ENCODE data around the gene RPS3. TPM values are rescaled to one million over a fixed set of nuclear protein-coding genes. Genes with fewer than 3 reads are reported as not detected.

RPS3 gene
- total RNA-seq, 3 donors from 2014 or later (not counting 1 experiment from before 2014, with no cell fraction given) = 2,027 to 2,376 (median 2,290) TPM

- intact Hi-C loops (cut with micrococcal nuclease) = no loop called here
- no peaks in the 10 kb centered on the region for H3K36me3 ChIP-seq (ENCODE audit: control insufficient read depth, insufficient read depth, low read length)
- H3K27ac Mint-ChIP-seq = no peak overlapping the region
- no peak overlapping the region for H3K27ac ChIP-seq (ENCODE audit: low read length)
- ATAC-seq = no peak
- WGBS (ENCODE audit: insufficient coverage) = 87% methylated on average over 6 of the region's 6 CpGs
- peaks cover 24 to 40% of the 10 kb centered on the region in 2 donors for H3K27me3 Mint-ChIP-seq (ENCODE audit: low read depth in 2 of 2)
- DNase-seq = no peak
- peaks cover 6% of the 10 kb centered on the region for H3K9me3 ChIP-seq (ENCODE audit: control insufficient read depth, insufficient read depth, low read length)
- peaks cover 19% of the 10 kb centered on the region for H3K4me1 ChIP-seq (ENCODE audit: control insufficient read depth, insufficient read depth, low read length)
- no peak overlapping the region for H3K4me3 Mint-ChIP-seq
- no peak for TF ChIP-seq CTCF (IDR thresholded peaks at IDR 0.05)
- H3K36me3 Mint-ChIP-seq = no peaks in the 10 kb centered on the region
- no peak overlapping the region for H3K4me3 ChIP-seq (ENCODE audit: low read length)
- peaks cover 28% of the 10 kb centered on the region for H3K27me3 ChIP-seq (ENCODE audit: control insufficient read depth, insufficient read depth, low read length)
- no peaks in the 10 kb centered on the region for H3K9me3 Mint-ChIP-seq
- H3K4me1 Mint-ChIP-seq = peaks cover 18 to 25% of the 10 kb centered on the region in 2 donors
Measured at GRCh38 chr11:75433443-75433842, 34.1 kb downstream of the RPS3 start.

- ATAC-seq (no peak), DNase-seq (no peak)
- no peak overlapping the region for H3K27ac Mint-ChIP-seq
- no peaks in the 10 kb centered on the region for H3K36me3 Mint-ChIP-seq
- Histone ChIP-seq H3K4me1 (ENCODE audit: control insufficient read depth, insufficient read depth, low read length) (peaks cover 13% of the 10 kb centered on the region), H3K27me3 (ENCODE audit: control insufficient read depth, insufficient read depth, low read length) (peaks cover 25% of the 10 kb centered on the region), H3K36me3 (ENCODE audit: control insufficient read depth, insufficient read depth, low read length) (no peaks in the 10 kb centered on the region), H3K9me3 (ENCODE audit: control insufficient read depth, insufficient read depth, low read length) (peaks cover 5% of the 10 kb centered on the region), H3K4me3 (ENCODE audit: low read length) (no peak overlapping the region), H3K27ac (ENCODE audit: low read length) (no peak overlapping the region)
- no peak for TF ChIP-seq CTCF (IDR thresholded peaks at IDR 0.05)
- H3K4me3 Mint-ChIP-seq = no peak overlapping the region
- peaks cover 26 to 34% of the 10 kb centered on the region in 2 donors for H3K27me3 Mint-ChIP-seq (ENCODE audit: low read depth in 2 of 2)
- no peaks in the 10 kb centered on the region for H3K9me3 Mint-ChIP-seq
- WGBS (ENCODE audit: insufficient coverage) = 97% methylated on average over 4 of the region's 4 CpGs
- intact Hi-C loops (cut with micrococcal nuclease) = no loop called here
- H3K4me1 Mint-ChIP-seq = peaks cover 14 to 24% of the 10 kb centered on the region in 2 donors
Measured at GRCh38 chr11:75434051-75434450, 34.7 kb downstream of the RPS3 start.

- no peak overlapping the region for H3K27ac Mint-ChIP-seq
- H3K27me3 ChIP-seq (ENCODE audit: control insufficient read depth, insufficient read depth, low read length) = peaks cover 20% of the 10 kb centered on the region
- no peaks in the 10 kb centered on the region for H3K9me3 ChIP-seq (ENCODE audit: control insufficient read depth, insufficient read depth, low read length)
- ATAC-seq = no peak
- no peaks in the 10 kb centered on the region for H3K36me3 Mint-ChIP-seq
- WGBS (ENCODE audit: insufficient coverage) = 91% methylated on average over 12 of the region's 12 CpGs
- peaks cover 9 to 20% of the 10 kb centered on the region in 2 donors for H3K4me1 Mint-ChIP-seq
- intact Hi-C loops (cut with micrococcal nuclease) = no loop called here
- peaks cover 7% of the 10 kb centered on the region for H3K4me1 ChIP-seq (ENCODE audit: control insufficient read depth, insufficient read depth, low read length)
- H3K4me3 Mint-ChIP-seq = no peak overlapping the region
- no peaks in the 10 kb centered on the region for H3K36me3 ChIP-seq (ENCODE audit: control insufficient read depth, insufficient read depth, low read length)
- TF ChIP-seq CTCF (IDR thresholded peaks at IDR 0.05) = no peak
- H3K4me3 ChIP-seq (ENCODE audit: low read length) = no peak overlapping the region
- no peak for DNase-seq
- no peaks in the 10 kb centered on the region for H3K9me3 Mint-ChIP-seq
- no peak overlapping the region for H3K27ac ChIP-seq (ENCODE audit: low read length)
- peaks cover 22 to 30% of the 10 kb centered on the region in 2 donors for H3K27me3 Mint-ChIP-seq (ENCODE audit: low read depth in 2 of 2)
Measured at GRCh38 chr11:75434886-75435570, 35.7 kb downstream of the RPS3 start.

GRCh38 chr11:75435571-75435925, 36.2 kb downstream of the RPS3 start:
- Mint-ChIP-seq H3K27me3 (ENCODE audit: low read depth in 2 of 2) (peaks cover 21 to 28% of the 10 kb centered on the region in 2 donors), H3K9me3 (no peaks in the 10 kb centered on the region), H3K4me1 (peaks cover 6 to 17% of the 10 kb centered on the region in 2 donors), H3K36me3 (no peaks in the 10 kb centered on the region), H3K27ac (no peak overlapping the region), H3K4me3 (no peak overlapping the region)
- H3K4me3 ChIP-seq (ENCODE audit: low read length) = no peak overlapping the region
- ATAC-seq (no peak), DNase-seq (no peak)
- TF ChIP-seq CTCF (IDR thresholded peaks at IDR 0.05) = no peak
- peaks cover 20% of the 10 kb centered on the region for H3K27me3 ChIP-seq (ENCODE audit: control insufficient read depth, insufficient read depth, low read length)
- no peaks in the 10 kb centered on the region for H3K9me3 ChIP-seq (ENCODE audit: control insufficient read depth, insufficient read depth, low read length)
- intact Hi-C loops (cut with micrococcal nuclease) = no loop called here
- H3K27ac ChIP-seq (ENCODE audit: low read length) = no peak overlapping the region
- no peaks in the 10 kb centered on the region for H3K36me3 ChIP-seq (ENCODE audit: control insufficient read depth, insufficient read depth, low read length)
- 91% methylated on average over 9 of the region's 9 CpGs for WGBS (ENCODE audit: insufficient coverage)
- peaks cover 6% of the 10 kb centered on the region for H3K4me1 ChIP-seq (ENCODE audit: control insufficient read depth, insufficient read depth, low read length)

Measured in natural killer cell (primary cell).